HepG2 (cell line): ENCODE data around the gene CHD9. TPM values are rescaled to one million over a fixed set of nuclear protein-coding genes. Genes with fewer than 3 reads are reported as not detected.

Experiments
- CHD2 ChIP-seq: IDR thresholded peaks from 2 replicates; pipeline ENCODE4 v1.6.1; 2011; ENCODE audit warnings: low read depth, low read length, improper control_type of control experiment
- EHMT2 ChIP-seq: fragments of 200-600 bp; sonication (generic); IDR thresholded peaks from 2 replicates; pipeline ENCODE4 v1.7.0; 2017; ENCODE audit warnings: antibody characterized with exemption, low read depth, low read length, borderline replicate concordance
- HNRNPL ChIP-seq: fragments of 200-400 bp; formaldehyde crosslinking; IDR thresholded peaks from 2 replicates; pipeline ENCODE4 v1.6.1; 2017; ENCODE audit warnings: mild to moderate bottlenecking, low read depth, low read length
- ZHX2 ChIP-seq, 2 experiments: sonication (generic) in 1 of 2; formaldehyde crosslinking in 1 of 2; IDR thresholded peaks; 2 replicates each; pipeline versions ENCODE4 v1.6.1 to v1.9.0; 2014 to 2022; ENCODE audit warnings: antibody characterized with exemption in 1 of 2, borderline replicate concordance in 1 of 2, inconsistent platforms in 1 of 2, low read depth in 1 of 2, missing genetic modification reagents in 1 of 2
- polyA plus RNA-seq, 8 experiments: library from polyadenylated mRNA; depleted of rRNA in 3 of 8; stranded (reverse) in 7 of 8; unstranded in 1 of 8; fragments of >200 nt; fragmentation: Illumina TruSeq in 4 of 8; extraction: Trizol in 4 of 8; gene quantifications; 2 replicates each; pipeline versions ENCODE4 v1.2.1 to v1.2.3, GENCODE V29; 2011 to 2016; ENCODE audit warnings: low read depth in 4 of 8, missing spikeins in 1 of 8, mixed read lengths in 1 of 8; ENCODE audit not compliant: insufficient read depth in 1 of 8
- total RNA-seq, 5 experiments: library from RNA; depleted of rRNA; stranded (reverse); fragments of >200 nt; fragmentation: Illumina TruSeq; extraction: Trizol; gene quantifications; 2 replicates each; pipeline ENCODE4 v1.2.3, GENCODE V29; 2016; ENCODE audit warnings: low read depth in 1 of 5
- TF ChIP-seq, protein P1 (sequence below): sonication (generic); formaldehyde crosslinking; IDR thresholded peaks from 2 replicates; pipeline ENCODE4 v1.5.1; 2020; ENCODE audit warnings: mild to moderate bottlenecking, missing genetic modification reagents, moderate library complexity
- TF ChIP-seq, protein P2 (sequence below): sonication (generic); formaldehyde crosslinking; IDR thresholded peaks from 2 replicates; pipeline ENCODE4 v1.4.0; 2020; ENCODE audit warnings: missing genetic modification reagents, borderline replicate concordance
- TF ChIP-seq, protein P3 (sequence below): sonication (generic); formaldehyde crosslinking; IDR thresholded peaks from 2 replicates; pipeline ENCODE4 v1.4.0; 2020; ENCODE audit warnings: missing genetic modification reagents

The CHD9 gene
- total and polyA plus RNA-seq, 2 of the 13 experiments (the other 11 are each of a cell fraction or from before 2014, with no cell fraction given): 23.4 to 27.7 TPM

GRCh38 chr16:53099318-53100130, 44.7 kb downstream of the CHD9 start (continued):
- TF ChIP-seq, protein P1, sequence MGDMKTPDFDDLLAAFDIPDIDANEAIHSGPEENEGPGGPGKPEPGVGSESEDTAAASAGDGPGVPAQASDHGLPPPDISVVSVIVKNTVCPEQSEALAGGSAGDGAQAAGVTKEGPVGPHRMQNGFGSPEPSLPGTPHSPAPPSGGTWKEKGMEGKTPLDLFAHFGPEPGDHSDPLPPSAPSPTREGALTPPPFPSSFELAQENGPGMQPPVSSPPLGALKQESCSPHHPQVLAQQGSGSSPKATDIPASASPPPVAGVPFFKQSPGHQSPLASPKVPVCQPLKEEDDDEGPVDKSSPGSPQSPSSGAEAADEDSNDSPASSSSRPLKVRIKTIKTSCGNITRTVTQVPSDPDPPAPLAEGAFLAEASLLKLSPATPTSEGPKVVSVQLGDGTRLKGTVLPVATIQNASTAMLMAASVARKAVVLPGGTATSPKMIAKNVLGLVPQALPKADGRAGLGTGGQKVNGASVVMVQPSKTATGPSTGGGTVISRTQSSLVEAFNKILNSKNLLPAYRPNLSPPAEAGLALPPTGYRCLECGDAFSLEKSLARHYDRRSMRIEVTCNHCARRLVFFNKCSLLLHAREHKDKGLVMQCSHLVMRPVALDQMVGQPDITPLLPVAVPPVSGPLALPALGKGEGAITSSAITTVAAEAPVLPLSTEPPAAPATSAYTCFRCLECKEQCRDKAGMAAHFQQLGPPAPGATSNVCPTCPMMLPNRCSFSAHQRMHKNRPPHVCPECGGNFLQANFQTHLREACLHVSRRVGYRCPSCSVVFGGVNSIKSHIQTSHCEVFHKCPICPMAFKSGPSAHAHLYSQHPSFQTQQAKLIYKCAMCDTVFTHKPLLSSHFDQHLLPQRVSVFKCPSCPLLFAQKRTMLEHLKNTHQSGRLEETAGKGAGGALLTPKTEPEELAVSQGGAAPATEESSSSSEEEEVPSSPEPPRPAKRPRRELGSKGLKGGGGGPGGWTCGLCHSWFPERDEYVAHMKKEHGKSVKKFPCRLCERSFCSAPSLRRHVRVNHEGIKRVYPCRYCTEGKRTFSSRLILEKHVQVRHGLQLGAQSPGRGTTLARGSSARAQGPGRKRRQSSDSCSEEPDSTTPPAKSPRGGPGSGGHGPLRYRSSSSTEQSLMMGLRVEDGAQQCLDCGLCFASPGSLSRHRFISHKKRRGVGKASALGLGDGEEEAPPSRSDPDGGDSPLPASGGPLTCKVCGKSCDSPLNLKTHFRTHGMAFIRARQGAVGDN: peak; percentile 88
- TF ChIP-seq, protein P2, sequence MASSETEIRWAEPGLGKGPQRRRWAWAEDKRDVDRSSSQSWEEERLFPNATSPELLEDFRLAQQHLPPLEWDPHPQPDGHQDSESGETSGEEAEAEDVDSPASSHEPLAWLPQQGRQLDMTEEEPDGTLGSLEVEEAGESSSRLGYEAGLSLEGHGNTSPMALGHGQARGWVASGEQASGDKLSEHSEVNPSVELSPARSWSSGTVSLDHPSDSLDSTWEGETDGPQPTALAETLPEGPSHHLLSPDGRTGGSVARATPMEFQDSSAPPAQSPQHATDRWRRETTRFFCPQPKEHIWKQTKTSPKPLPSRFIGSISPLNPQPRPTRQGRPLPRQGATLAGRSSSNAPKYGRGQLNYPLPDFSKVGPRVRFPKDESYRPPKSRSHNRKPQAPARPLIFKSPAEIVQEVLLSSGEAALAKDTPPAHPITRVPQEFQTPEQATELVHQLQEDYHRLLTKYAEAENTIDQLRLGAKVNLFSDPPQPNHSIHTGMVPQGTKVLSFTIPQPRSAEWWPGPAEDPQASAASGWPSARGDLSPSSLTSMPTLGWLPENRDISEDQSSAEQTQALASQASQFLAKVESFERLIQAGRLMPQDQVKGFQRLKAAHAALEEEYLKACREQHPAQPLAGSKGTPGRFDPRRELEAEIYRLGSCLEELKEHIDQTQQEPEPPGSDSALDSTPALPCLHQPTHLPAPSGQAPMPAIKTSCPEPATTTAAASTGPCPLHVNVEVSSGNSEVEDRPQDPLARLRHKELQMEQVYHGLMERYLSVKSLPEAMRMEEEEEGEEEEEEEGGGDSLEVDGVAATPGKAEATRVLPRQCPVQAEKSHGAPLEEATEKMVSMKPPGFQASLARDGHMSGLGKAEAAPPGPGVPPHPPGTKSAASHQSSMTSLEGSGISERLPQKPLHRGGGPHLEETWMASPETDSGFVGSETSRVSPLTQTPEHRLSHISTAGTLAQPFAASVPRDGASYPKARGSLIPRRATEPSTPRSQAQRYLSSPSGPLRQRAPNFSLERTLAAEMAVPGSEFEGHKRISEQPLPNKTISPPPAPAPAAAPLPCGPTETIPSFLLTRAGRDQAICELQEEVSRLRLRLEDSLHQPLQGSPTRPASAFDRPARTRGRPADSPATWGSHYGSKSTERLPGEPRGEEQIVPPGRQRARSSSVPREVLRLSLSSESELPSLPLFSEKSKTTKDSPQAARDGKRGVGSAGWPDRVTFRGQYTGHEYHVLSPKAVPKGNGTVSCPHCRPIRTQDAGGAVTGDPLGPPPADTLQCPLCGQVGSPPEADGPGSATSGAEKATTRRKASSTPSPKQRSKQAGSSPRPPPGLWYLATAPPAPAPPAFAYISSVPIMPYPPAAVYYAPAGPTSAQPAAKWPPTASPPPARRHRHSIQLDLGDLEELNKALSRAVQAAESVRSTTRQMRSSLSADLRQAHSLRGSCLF (CRISPR knock-in tag): no peak
- TF ChIP-seq EHMT2 (no peak), HNRNPL (peak; percentile 84), CHD2 (no peak), ZHX2 (IDR thresholded peaks at IDR 0.05; ENCODE audit: low read depth) (0 out of 2 replicates have a peak, but pooled peaks have one; percentile 53), ZHX2 (CRISPR knock-in tag; IDR thresholded peaks at IDR 0.05; ENCODE audit: borderline replicate concordance) (no peak)
- TF ChIP-seq, protein P3, sequence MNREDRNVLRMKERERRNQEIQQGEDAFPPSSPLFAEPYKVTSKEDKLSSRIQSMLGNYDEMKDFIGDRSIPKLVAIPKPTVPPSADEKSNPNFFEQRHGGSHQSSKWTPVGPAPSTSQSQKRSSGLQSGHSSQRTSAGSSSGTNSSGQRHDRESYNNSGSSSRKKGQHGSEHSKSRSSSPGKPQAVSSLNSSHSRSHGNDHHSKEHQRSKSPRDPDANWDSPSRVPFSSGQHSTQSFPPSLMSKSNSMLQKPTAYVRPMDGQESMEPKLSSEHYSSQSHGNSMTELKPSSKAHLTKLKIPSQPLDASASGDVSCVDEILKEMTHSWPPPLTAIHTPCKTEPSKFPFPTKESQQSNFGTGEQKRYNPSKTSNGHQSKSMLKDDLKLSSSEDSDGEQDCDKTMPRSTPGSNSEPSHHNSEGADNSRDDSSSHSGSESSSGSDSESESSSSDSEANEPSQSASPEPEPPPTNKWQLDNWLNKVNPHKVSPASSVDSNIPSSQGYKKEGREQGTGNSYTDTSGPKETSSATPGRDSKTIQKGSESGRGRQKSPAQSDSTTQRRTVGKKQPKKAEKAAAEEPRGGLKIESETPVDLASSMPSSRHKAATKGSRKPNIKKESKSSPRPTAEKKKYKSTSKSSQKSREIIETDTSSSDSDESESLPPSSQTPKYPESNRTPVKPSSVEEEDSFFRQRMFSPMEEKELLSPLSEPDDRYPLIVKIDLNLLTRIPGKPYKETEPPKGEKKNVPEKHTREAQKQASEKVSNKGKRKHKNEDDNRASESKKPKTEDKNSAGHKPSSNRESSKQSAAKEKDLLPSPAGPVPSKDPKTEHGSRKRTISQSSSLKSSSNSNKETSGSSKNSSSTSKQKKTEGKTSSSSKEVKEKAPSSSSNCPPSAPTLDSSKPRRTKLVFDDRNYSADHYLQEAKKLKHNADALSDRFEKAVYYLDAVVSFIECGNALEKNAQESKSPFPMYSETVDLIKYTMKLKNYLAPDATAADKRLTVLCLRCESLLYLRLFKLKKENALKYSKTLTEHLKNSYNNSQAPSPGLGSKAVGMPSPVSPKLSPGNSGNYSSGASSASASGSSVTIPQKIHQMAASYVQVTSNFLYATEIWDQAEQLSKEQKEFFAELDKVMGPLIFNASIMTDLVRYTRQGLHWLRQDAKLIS: no peak
